ENCODE results near the gene VIL1. TPM values are rescaled to one million over a fixed set of nuclear protein-coding genes. Genes with fewer than 3 reads are reported as not detected.

Gene VIL1
- total RNA-seq, 4 donors from 2014 or later, result 177 to 541 (median 285) TPM

DNA sequence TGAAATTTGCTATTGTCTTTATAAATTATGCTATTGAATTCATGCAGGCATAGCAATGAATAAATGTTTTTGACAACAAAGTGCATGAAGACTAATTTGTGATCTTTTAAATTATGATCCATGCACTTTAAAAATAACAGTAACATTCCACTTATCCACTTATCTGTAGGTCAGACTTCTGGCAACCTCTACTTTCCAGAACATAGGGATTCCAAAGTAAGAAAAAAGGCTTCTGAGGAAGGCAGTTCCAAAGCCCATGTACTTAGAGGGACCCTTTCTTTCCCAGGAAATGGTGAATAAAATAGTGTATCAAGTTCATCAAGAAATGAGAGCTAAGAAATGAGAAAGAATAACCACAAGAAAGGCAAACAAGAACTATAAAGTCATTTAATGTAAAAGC lies 58.3 kb downstream of the VIL1 start:
- no peak for DNase-seq
- in situ Hi-C loops (cut with MboI; ENCODE audit: low pct_ligation_motif_present in 1 of 4, low pct_unique_long_range_greater_than_20kb in 1 of 4, low sequenced_read_pairs in 3 of 4), result no loop called here

GRCh38 chr2:218478544-218478943 lies 59.6 kb downstream of the VIL1 start:
- no peak overlapping the region for H3K27ac ChIP-seq
- no peak overlapping the region for H3K4me3 ChIP-seq
- no peak for DNase-seq
- intact Hi-C loops (cut with DNase I; ENCODE audit: low total_unique reads) (no loop called here), in situ Hi-C loops (cut with MboI; ENCODE audit: low pct_ligation_motif_present in 1 of 4, low pct_unique_long_range_greater_than_20kb in 1 of 4, low sequenced_read_pairs in 3 of 4) (no loop called here)
- H3K9me3 ChIP-seq, result no peaks in the 10 kb centered on the region
- 79 to 83% methylated on average over 2 of the region's 2 CpGs for WGBS, 2 donors (ENCODE audit: low coverage in 1 of 2)
- H3K4me1 ChIP-seq, result peaks cover 0 to 13% (median 0%) of the 10 kb centered on the region in 4 donors
- H3K36me3 ChIP-seq, result peaks cover 0 to 41% (median 3%) of the 10 kb centered on the region in 4 donors
- TF ChIP-seq POLR2AphosphoS5 (IDR thresholded peaks at IDR 0.05), result no peak
- TF ChIP-seq, protein P1, sequence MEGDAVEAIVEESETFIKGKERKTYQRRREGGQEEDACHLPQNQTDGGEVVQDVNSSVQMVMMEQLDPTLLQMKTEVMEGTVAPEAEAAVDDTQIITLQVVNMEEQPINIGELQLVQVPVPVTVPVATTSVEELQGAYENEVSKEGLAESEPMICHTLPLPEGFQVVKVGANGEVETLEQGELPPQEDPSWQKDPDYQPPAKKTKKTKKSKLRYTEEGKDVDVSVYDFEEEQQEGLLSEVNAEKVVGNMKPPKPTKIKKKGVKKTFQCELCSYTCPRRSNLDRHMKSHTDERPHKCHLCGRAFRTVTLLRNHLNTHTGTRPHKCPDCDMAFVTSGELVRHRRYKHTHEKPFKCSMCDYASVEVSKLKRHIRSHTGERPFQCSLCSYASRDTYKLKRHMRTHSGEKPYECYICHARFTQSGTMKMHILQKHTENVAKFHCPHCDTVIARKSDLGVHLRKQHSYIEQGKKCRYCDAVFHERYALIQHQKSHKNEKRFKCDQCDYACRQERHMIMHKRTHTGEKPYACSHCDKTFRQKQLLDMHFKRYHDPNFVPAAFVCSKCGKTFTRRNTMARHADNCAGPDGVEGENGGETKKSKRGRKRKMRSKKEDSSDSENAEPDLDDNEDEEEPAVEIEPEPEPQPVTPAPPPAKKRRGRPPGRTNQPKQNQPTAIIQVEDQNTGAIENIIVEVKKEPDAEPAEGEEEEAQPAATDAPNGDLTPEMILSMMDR (IDR thresholded peaks at IDR 0.05), result no peak
- no peak for TF ChIP-seq POLR2A (IDR thresholded peaks at IDR 0.05)
- TF ChIP-seq EP300 (IDR thresholded peaks at IDR 0.05; ENCODE audit: low read depth), result no peak
- H3K27me3 ChIP-seq, result no peaks in the 10 kb centered on the region

More for the DNA sequence above, 58.3 kb downstream of the VIL1 start:
- H3K9me3 ChIP-seq, result no peaks in the 10 kb centered on the region
- TF ChIP-seq, protein P1 (IDR thresholded peaks at IDR 0.05), result no peak
- no peak for TF ChIP-seq POLR2A (IDR thresholded peaks at IDR 0.05)
- no peak for TF ChIP-seq EP300 (IDR thresholded peaks at IDR 0.05; ENCODE audit: low read depth)
- TF ChIP-seq POLR2AphosphoS5 (IDR thresholded peaks at IDR 0.05), result no peak
- intact Hi-C loops (cut with DNase I; ENCODE audit: low total_unique reads), result no loop called here
- peaks cover 0 to 13% (median 0%) of the 10 kb centered on the region in 4 donors for H3K4me1 ChIP-seq
- peak overlapping the region in 2 of 4 donors; percentile 17 to 39 for H3K27ac ChIP-seq
- H3K4me3 ChIP-seq, result no peak overlapping the region
- peaks cover 0 to 41% (median 3%) of the 10 kb centered on the region in 4 donors for H3K36me3 ChIP-seq
- no peaks in the 10 kb centered on the region for H3K27me3 ChIP-seq

GRCh38 chr2:218479595-218479994 lies 60.7 kb downstream of the VIL1 start:
- no peak overlapping the region for H3K4me3 ChIP-seq
- TF ChIP-seq, protein P1 (IDR thresholded peaks at IDR 0.05), result no peak
- no peak for TF ChIP-seq POLR2AphosphoS5 (IDR thresholded peaks at IDR 0.05)
- no peak for TF ChIP-seq POLR2A (IDR thresholded peaks at IDR 0.05)
- no peak for TF ChIP-seq EP300 (IDR thresholded peaks at IDR 0.05; ENCODE audit: low read depth)
- no peaks in the 10 kb centered on the region for H3K27me3 ChIP-seq
- no peak overlapping the region for H3K27ac ChIP-seq
- in situ Hi-C loops (cut with MboI; ENCODE audit: low pct_ligation_motif_present in 1 of 4, low pct_unique_long_range_greater_than_20kb in 1 of 4, low sequenced_read_pairs in 3 of 4), result no loop called here
- 98 to 100% methylated on average over 2 of the region's 2 CpGs for WGBS, 2 donors (ENCODE audit: low coverage in 1 of 2)
- no peaks in the 10 kb centered on the region for H3K9me3 ChIP-seq
- intact Hi-C loops (cut with DNase I; ENCODE audit: low total_unique reads), result no loop called here
- no peak for DNase-seq
- H3K4me1 ChIP-seq, result peaks cover 0 to 13% (median 0%) of the 10 kb centered on the region in 4 donors
- H3K36me3 ChIP-seq, result peaks cover 0 to 32% (median 2%) of the 10 kb centered on the region in 4 donors

DNA sequence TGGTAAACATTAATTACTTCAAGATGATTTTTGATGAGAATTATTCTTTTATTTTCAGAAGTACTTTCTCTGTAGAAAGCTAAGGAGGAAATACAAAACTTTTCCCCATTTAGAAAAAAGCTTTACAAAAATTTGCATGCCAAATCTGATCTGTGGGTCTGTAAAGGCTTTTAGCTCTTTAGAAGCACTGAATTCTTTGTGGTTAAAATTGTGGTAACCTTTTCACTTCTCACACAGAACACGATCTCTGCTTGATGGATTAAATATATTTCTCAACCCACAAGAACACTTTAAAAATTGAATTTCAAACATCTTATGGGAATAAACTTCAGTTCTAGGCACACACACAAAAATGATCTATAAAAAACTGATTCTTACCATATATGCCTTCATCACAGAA lies 63.7 kb downstream of the VIL1 start:
- Histone ChIP-seq H3K4me1 (peaks cover 0 to 4% (median 0%) of the 10 kb centered on the region in 4 donors), H3K9me3 (no peaks in the 10 kb centered on the region), H3K4me3 (no peak overlapping the region), H3K27me3 (no peaks in the 10 kb centered on the region), H3K27ac (no peak overlapping the region), H3K36me3 (peaks cover 0 to 30% (median 6%) of the 10 kb centered on the region in 4 donors)
- DNase-seq, result no peak
- TF ChIP-seq POLR2AphosphoS5 (IDR thresholded peaks at IDR 0.05), result no peak
- TF ChIP-seq, protein P1 (IDR thresholded peaks at IDR 0.05), result no peak
- in situ Hi-C loops (cut with MboI; ENCODE audit: low pct_ligation_motif_present in 1 of 4, low pct_unique_long_range_greater_than_20kb in 1 of 4, low sequenced_read_pairs in 3 of 4) (no loop called here), intact Hi-C loops (cut with DNase I; ENCODE audit: low total_unique reads) (loop anchor here (10.0 kb wide), 1 partner anchor 72 kb away; no protein-coding TSS in a partner anchor)
- 56 to 73% methylated on average over 1 of the region's 1 CpG for WGBS, 2 donors (ENCODE audit: low coverage in 1 of 2)
